Naive thymus-derived CD4-positive, alpha-beta T cell (primary cell): ENCODE results near the gene IGFLR1. TPM values are rescaled to one million over a fixed set of nuclear protein-coding genes. Genes with fewer than 3 reads are reported as not detected.

Source experiments
- ATAC-seq: fragments of 150-1000 bp; cut with Tn5 transposase; 2 replicates; pipeline ENCODE4 v1.10.0; 2021; ENCODE audit warnings: mild to moderate bottlenecking, moderate library complexity
- CTCF ChIA-PET: fragments of 350-600 bp; sonication (Branson Sonifier 250); formaldehyde crosslinking; loops from one replicate; lab custom pipeline; 2021; ENCODE audit warnings: antibody characterized with exemption; lab: Charles Lee
- POLR2A ChIA-PET: fragments of 350-600 bp; sonication (Branson Sonifier 250); formaldehyde crosslinking; loops from one replicate; lab custom pipeline; 2021; ENCODE audit warnings: antibody characterized with exemption, inconsistent platforms; lab: Charles Lee
- DNase-seq, 9 donors: peaks; one replicate each; pipeline versions ENCODE4 v3.0.0 to v3.0.0-alpha.2; 2020 to 2022; ENCODE audit warnings: mixed read lengths in 1 of 9
- H3K27ac ChIP-seq: one replicate; pipeline ENCODE4 v1.7.0; 2013; ENCODE audit warnings: mild to moderate bottlenecking, low read depth, low read length, moderate library complexity
- H3K27me3 ChIP-seq, 2 donors: one replicate each; pipeline ENCODE4 v1.7.0; 2013; ENCODE audit warnings: low read length in 2 of 2, mild to moderate bottlenecking in 2 of 2, moderate library complexity in 2 of 2; ENCODE audit not compliant: control insufficient read depth in 2 of 2, insufficient read depth in 2 of 2
- H3K36me3 ChIP-seq, 3 experiments: 1 replicate in 2 of 3; 2 replicates in 1 of 3; pipeline ENCODE4 v1.7.0; 2013; ENCODE audit warnings: low read length in 3 of 3, mild to moderate bottlenecking in 3 of 3, moderate library complexity in 1 of 3; ENCODE audit not compliant: insufficient read depth in 3 of 3, control insufficient read depth in 2 of 3
- H3K4me1 ChIP-seq, 2 donors: one replicate each; pipeline ENCODE4 v1.7.0; 2013; ENCODE audit warnings: low read length in 2 of 2, mild to moderate bottlenecking in 2 of 2, moderate library complexity in 1 of 2; ENCODE audit not compliant: control insufficient read depth in 2 of 2, insufficient read depth in 2 of 2
- H3K4me3 ChIP-seq: 2 replicates; pipeline ENCODE4 v1.7.0; 2013; ENCODE audit warnings: mild to moderate bottlenecking, low read length
- H3K9me3 ChIP-seq, 3 experiments: 1 replicate in 2 of 3; 2 replicates in 1 of 3; pipeline ENCODE4 v1.7.0; 2013; ENCODE audit warnings: low read length in 3 of 3; ENCODE audit not compliant: control insufficient read depth in 2 of 3
- H3K27ac Mint-ChIP-seq, 9 donors: one replicate each; pipeline ENCODE4 v1.8.0; 2020 to 2022; ENCODE audit warnings: mixed read lengths in 9 of 9, mild to moderate bottlenecking in 8 of 9, moderate library complexity in 5 of 9, inconsistent platforms in 2 of 9
- H3K27me3 Mint-ChIP-seq, 5 donors: one replicate each; pipeline ENCODE4 v1.8.0; 2021 to 2022; ENCODE audit warnings: mixed read lengths in 5 of 5, mild to moderate bottlenecking in 1 of 5
- H3K36me3 Mint-ChIP-seq, 5 donors: one replicate each; pipeline ENCODE4 v1.8.0; 2020 to 2022; ENCODE audit warnings: mixed read lengths in 5 of 5, mild to moderate bottlenecking in 3 of 5, inconsistent platforms in 1 of 5
- H3K4me1 Mint-ChIP-seq, 7 donors: one replicate each; pipeline ENCODE4 v1.8.0; 2020 to 2022; ENCODE audit warnings: mixed read lengths in 7 of 7, mild to moderate bottlenecking in 3 of 7, inconsistent platforms in 1 of 7
- H3K4me3 Mint-ChIP-seq, 10 donors: one replicate each; pipeline ENCODE4 v1.8.0; 2020 to 2022; ENCODE audit warnings: mild to moderate bottlenecking in 10 of 10, mixed read lengths in 10 of 10, moderate library complexity in 6 of 10, inconsistent platforms in 2 of 10
- H3K9me3 Mint-ChIP-seq, 11 donors: one replicate each; pipeline ENCODE4 v1.8.0; 2020 to 2022; ENCODE audit warnings: mixed read lengths in 11 of 11, mild to moderate bottlenecking in 4 of 11, inconsistent platforms in 1 of 11, moderate library complexity in 1 of 11
- intact Hi-C, 2 donors: fragments of 100-400 bp; cut with micrococcal nuclease; formaldehyde crosslinking; loops; one replicate each; pipeline ENCODE4 v1.15.1; 2023
- polyA plus RNA-seq, 2 donors: library from polyadenylated mRNA; unstranded; fragments of 300-500 nt; fragmentation: Illumina TruSeq; gene quantifications; one replicate each; pipeline ENCODE4 v1.2.3, GENCODE V29; 2021
- total RNA-seq, 6 experiments: library from RNA in 5 of 6; stranded (reverse) in 5 of 6; gene quantifications; 1 replicate in 5 of 6; 2 replicates in 1 of 6; pipeline ENCODE4 v1.2.3 and lab custom pipeline; 2021 to 2026

IGFLR1 gene
- total and polyA plus RNA-seq, 7 experiments from 2014 or later = 61.4 to 113 (median 99.5) TPM

GRCh38 chr19:35783469-35784434 lies 41.5 kb upstream of the IGFLR1 start:
- intact Hi-C loops = no loop called here

GRCh38 chr19:35782589-35782988 lies 40.3 kb upstream of the IGFLR1 start:
- intact Hi-C loops = no loop called here
- H3K27ac Mint-ChIP-seq = no peak overlapping the region
- H3K4me1 ChIP-seq = no peaks in the 10 kb centered on the region
- H3K9me3 ChIP-seq = no peaks in the 10 kb centered on the region
- peaks cover 0 to 27% (median 0%) of the 10 kb centered on the region in 3 experiments for H3K36me3 ChIP-seq
- DNase-seq (no peak), ATAC-seq (no peak)
- ChIA-PET POLR2A (no interaction called here), CTCF (interaction anchor here (0.5 to 0.9 kb wide), 2 partner anchors 16 to 18 kb away, joined by 4 read pairs; no protein-coding TSS in a partner anchor)
- no peak overlapping the region for H3K4me3 ChIP-seq
- H3K36me3 Mint-ChIP-seq = peaks cover 0 to 10% (median 7%) of the 10 kb centered on the region in 5 donors
- H3K4me3 Mint-ChIP-seq = no peak overlapping the region
- no peaks in the 10 kb centered on the region for H3K27me3 Mint-ChIP-seq
- H3K27ac ChIP-seq = no peak overlapping the region
- no peaks in the 10 kb centered on the region for H3K27me3 ChIP-seq
- H3K9me3 Mint-ChIP-seq = no peaks in the 10 kb centered on the region
- peaks cover 0 to 5% (median 0%) of the 10 kb centered on the region in 7 donors for H3K4me1 Mint-ChIP-seq

More at GRCh38 chr19:35783469-35784434, 41.5 kb upstream of the IGFLR1 start:
- no peak for ATAC-seq
- H3K27ac Mint-ChIP-seq = peak overlapping the region in 1 of 9 donors; percentile 31
- H3K27me3 Mint-ChIP-seq = no peaks in the 10 kb centered on the region
- peaks cover 0 to 10% (median 7%) of the 10 kb centered on the region in 5 donors for H3K36me3 Mint-ChIP-seq
- Histone ChIP-seq H3K4me3 (no peak overlapping the region), H3K4me1 (no peaks in the 10 kb centered on the region), H3K9me3 (no peaks in the 10 kb centered on the region), H3K27me3 (no peaks in the 10 kb centered on the region), H3K36me3 (peaks cover 0 to 25% (median 0%) of the 10 kb centered on the region in 3 experiments), H3K27ac (no peak overlapping the region)
- no peak overlapping the region for H3K4me3 Mint-ChIP-seq
- ChIA-PET POLR2A (no interaction called here), CTCF (no interaction called here)
- H3K4me1 Mint-ChIP-seq = peaks cover 0 to 4% (median 0%) of the 10 kb centered on the region in 7 donors
- DNase-seq = no peak
- no peaks in the 10 kb centered on the region for H3K9me3 Mint-ChIP-seq

GRCh38 chr19:35781650-35782049 lies 39.4 kb upstream of the IGFLR1 start:
- no peak for DNase-seq
- Mint-ChIP-seq H3K27ac (no peak overlapping the region), H3K4me1 (peaks cover 0 to 10% (median 4%) of the 10 kb centered on the region in 7 donors), H3K36me3 (peaks cover 0 to 15% (median 7%) of the 10 kb centered on the region in 5 donors), H3K4me3 (no peak overlapping the region), H3K27me3 (no peaks in the 10 kb centered on the region), H3K9me3 (peaks cover 0 to 2% (median 0%) of the 10 kb centered on the region in 11 donors)
- Histone ChIP-seq H3K4me1 (no peaks in the 10 kb centered on the region), H3K27me3 (no peaks in the 10 kb centered on the region), H3K27ac (no peak overlapping the region), H3K36me3 (peaks cover 0 to 27% (median 0%) of the 10 kb centered on the region in 3 experiments), H3K4me3 (no peak overlapping the region), H3K9me3 (no peaks in the 10 kb centered on the region)
- CTCF ChIA-PET = no interaction called here
- POLR2A ChIA-PET = no interaction called here
- no peak for ATAC-seq
- intact Hi-C loops = no loop called here

- Histone ChIP-seq H3K27me3 (no peaks in the 10 kb centered on the region), H3K4me3 (no peak overlapping the region), H3K27ac (no peak overlapping the region), H3K9me3 (no peaks in the 10 kb centered on the region), H3K4me1 (peaks cover 0 to 6% of the 10 kb centered on the region in 2 donors), H3K36me3 (peaks cover 0 to 27% (median 0%) of the 10 kb centered on the region in 3 experiments)
- peaks cover 0 to 19% (median 9%) of the 10 kb centered on the region in 7 donors for H3K4me1 Mint-ChIP-seq
- H3K4me3 Mint-ChIP-seq = no peak overlapping the region
- ChIA-PET CTCF (no interaction called here), POLR2A (no interaction called here)
- no peak for DNase-seq
- H3K9me3 Mint-ChIP-seq = peaks cover 0 to 2% (median 0%) of the 10 kb centered on the region in 11 donors
- no peak for ATAC-seq
- intact Hi-C loops = no loop called here
- no peak overlapping the region for H3K27ac Mint-ChIP-seq
- H3K27me3 Mint-ChIP-seq = no peaks in the 10 kb centered on the region
- peaks cover 0 to 16% (median 7%) of the 10 kb centered on the region in 5 donors for H3K36me3 Mint-ChIP-seq
Observed at GRCh38 chr19:35780717-35781116, 38.5 kb upstream of the IGFLR1 start.

- peaks cover 0 to 24% (median 0%) of the 10 kb centered on the region in 3 experiments for H3K36me3 ChIP-seq
- H3K9me3 ChIP-seq = no peaks in the 10 kb centered on the region
- CTCF ChIA-PET = no interaction called here
- Mint-ChIP-seq H3K4me1 (peaks cover 3 to 19% (median 9%) of the 10 kb centered on the region in 7 donors), H3K27me3 (no peaks in the 10 kb centered on the region), H3K4me3 (no peak overlapping the region), H3K27ac (no peak overlapping the region), H3K9me3 (peaks cover 0 to 2% (median 0%) of the 10 kb centered on the region in 11 donors), H3K36me3 (peaks cover 0 to 16% (median 7%) of the 10 kb centered on the region in 5 donors)
- intact Hi-C loops = no loop called here
- POLR2A ChIA-PET = no interaction called here
- H3K27me3 ChIP-seq = no peaks in the 10 kb centered on the region
- no peak overlapping the region for H3K27ac ChIP-seq
- no peak for ATAC-seq
- DNase-seq = no peak
- no peak overlapping the region for H3K4me3 ChIP-seq
- H3K4me1 ChIP-seq = peaks cover 0 to 6% of the 10 kb centered on the region in 2 donors
Observed at GRCh38 chr19:35780058-35780457, 37.8 kb upstream of the IGFLR1 start.

- Mint-ChIP-seq H3K4me3 (no peak overlapping the region), H3K27ac (peak overlapping the region in 1 of 9 donors; percentile 25), H3K36me3 (peaks cover 0 to 16% (median 7%) of the 10 kb centered on the region in 5 donors), H3K9me3 (peaks cover 0 to 2% (median 0%) of the 10 kb centered on the region in 11 donors), H3K4me1 (peaks cover 13 to 28% (median 18%) of the 10 kb centered on the region in 7 donors), H3K27me3 (no peaks in the 10 kb centered on the region)
- H3K36me3 ChIP-seq = peaks cover 0 to 20% (median 0%) of the 10 kb centered on the region in 3 experiments
- no peak overlapping the region for H3K27ac ChIP-seq
- ChIA-PET CTCF (no interaction called here), POLR2A (no interaction called here)
- DNase-seq (no peak), ATAC-seq (no peak)
- H3K4me1 ChIP-seq = peaks cover 0 to 6% of the 10 kb centered on the region in 2 donors
- H3K4me3 ChIP-seq = no peak overlapping the region
- H3K27me3 ChIP-seq = no peaks in the 10 kb centered on the region
- H3K9me3 ChIP-seq = no peaks in the 10 kb centered on the region
- intact Hi-C loops = loop anchor here in 1 of 2 donors (10.0 kb wide), 1 partner anchor 276 kb away; the partner anchor contains the start of genes THAP8 and WDR62
Observed at GRCh38 chr19:35779033-35779432, 36.8 kb upstream of the IGFLR1 start.
